ENCODE results near the gene INO80D.
"Not testable (repeated sequence)": the region's sequence is repeated elsewhere in the genome, so short reads cannot be mapped to it uniquely, and the experiment has no call there.

INO80D gene

DNA sequence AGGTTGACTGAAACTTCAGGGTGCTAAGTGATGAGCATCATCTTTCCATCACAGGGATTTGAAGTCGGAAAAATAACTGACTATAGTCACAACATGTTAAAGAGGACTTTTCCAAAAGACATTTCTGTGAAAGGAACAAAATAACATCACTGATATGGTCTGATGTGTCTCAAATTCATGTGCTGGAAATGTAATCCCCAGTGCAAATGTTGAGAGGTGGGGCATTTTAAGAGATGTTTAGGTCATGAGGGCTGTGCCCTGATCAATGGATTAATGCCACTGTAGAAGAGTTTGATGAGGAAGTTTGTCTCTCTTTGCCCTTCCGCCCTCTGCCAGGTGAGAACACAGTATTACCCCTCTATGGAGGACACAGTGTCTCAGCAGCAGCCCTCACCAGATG is 95.9 kb downstream of the INO80D start:
- TF ChIP-seq, protein P1, sequence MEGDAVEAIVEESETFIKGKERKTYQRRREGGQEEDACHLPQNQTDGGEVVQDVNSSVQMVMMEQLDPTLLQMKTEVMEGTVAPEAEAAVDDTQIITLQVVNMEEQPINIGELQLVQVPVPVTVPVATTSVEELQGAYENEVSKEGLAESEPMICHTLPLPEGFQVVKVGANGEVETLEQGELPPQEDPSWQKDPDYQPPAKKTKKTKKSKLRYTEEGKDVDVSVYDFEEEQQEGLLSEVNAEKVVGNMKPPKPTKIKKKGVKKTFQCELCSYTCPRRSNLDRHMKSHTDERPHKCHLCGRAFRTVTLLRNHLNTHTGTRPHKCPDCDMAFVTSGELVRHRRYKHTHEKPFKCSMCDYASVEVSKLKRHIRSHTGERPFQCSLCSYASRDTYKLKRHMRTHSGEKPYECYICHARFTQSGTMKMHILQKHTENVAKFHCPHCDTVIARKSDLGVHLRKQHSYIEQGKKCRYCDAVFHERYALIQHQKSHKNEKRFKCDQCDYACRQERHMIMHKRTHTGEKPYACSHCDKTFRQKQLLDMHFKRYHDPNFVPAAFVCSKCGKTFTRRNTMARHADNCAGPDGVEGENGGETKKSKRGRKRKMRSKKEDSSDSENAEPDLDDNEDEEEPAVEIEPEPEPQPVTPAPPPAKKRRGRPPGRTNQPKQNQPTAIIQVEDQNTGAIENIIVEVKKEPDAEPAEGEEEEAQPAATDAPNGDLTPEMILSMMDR (IDR thresholded peaks at IDR 0.05; ENCODE audit: borderline replicate concordance, insufficient read depth, low read depth, low read length): no peak
- H3K4me3 ChIP-seq (ENCODE audit: low read depth, low read length): no peak overlapping the region

DNA sequence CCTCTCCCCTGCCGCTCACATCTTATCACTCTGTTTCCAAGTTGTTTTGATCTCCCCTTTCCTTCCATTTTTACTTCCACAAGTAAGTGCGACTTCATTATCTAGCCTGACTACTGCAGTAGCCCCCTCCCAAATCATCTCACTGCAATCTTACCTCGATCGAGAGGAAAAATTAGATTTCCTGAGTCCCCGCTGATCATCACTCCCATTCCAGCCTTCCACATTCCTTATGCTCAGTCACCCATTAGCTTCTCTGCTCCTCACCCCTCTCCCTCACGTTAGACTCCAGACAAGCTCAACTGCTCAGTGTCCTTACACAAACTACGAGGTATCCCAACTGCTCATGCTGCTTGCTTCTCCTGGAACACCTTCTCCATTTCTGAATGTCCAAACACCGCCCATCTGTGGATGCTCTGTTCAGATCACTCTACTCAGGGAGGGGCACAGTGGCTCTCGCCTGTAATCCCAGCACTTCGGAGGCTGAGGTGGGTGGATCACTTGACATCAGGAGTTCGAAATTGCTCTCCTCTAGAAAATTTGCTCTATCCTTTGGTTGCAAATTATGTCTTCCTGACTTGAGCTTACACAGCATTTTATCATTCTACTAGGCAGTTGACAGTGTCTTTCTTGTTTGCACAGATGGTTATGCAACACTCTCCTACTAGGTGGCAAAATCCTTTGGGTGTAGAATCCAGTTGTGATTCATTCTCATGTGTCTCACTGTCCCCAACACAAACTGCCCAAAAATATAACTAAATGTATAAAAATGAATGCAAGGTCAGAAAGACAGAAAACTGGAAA is 96.5 kb downstream of the INO80D start:
- no peak overlapping the region for H3K4me3 ChIP-seq (ENCODE audit: low read depth, low read length)
- TF ChIP-seq, protein P1 (IDR thresholded peaks at IDR 0.05; ENCODE audit: borderline replicate concordance, insufficient read depth, low read depth, low read length): no peak

DNA sequence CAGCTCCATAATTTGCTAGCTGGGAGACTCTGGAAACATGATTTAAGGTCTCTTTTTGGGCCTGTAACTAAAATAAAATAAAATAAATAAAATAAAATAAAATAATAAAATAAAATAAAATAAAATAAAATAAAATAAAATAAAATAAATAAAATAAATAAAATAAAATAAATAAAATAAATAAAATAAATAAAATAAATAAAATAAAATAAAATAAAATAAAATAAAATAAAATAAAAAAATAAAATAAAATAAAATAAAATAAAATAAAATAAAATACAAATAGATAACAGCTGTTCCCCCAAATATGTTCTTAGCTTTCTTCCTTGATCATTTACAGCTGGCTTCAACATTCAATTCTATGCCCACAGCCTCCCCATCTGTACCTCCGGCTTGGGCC is 97.3 kb downstream of the INO80D start:
- not testable (repeated sequence) for H3K4me3 ChIP-seq (ENCODE audit: low read depth, low read length)

DNA sequence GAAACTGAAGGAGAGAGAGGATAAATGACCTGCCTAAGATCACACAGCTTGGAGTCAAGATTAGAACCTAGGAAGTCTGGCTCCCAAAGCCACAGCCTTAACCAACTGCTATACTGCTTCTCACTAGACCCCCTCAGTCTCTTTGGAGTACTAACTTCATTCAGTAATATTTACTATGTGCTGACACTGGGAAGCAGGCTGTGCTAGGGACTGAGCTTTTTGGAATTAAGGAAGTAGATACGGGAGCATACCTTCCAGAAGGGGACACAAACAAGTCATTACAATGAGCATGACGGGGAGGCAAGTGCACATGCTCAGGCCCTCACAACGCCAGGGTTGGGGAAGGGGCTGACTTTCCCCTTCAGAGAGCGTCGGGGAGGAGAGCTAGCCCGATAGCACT is 97.7 kb downstream of the INO80D start:
- TF ChIP-seq, protein P1 (IDR thresholded peaks at IDR 0.05; ENCODE audit: borderline replicate concordance, insufficient read depth, low read depth, low read length): no peak
- H3K4me3 ChIP-seq (ENCODE audit: low read depth, low read length): no peak overlapping the region

DNA sequence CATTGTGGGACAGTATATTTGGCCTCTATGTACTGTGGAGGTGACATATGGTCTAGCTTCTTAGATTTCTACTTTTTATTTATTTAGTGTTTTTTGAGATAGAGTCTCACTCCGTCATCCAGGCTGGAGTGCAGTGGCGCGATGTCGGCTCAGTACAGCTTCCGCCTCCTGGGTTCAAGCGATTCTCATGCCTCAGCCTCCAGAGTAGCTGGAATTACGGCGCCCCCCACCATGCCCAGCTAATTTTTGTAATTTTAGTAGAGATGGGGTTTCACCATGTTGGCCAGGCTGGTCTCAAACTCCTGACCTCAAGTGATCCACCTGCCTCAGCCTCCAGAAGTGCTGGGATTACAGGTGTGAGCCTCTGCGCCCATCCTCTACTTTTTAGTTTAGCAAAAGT is 99.6 kb downstream of the INO80D start:
- H3K4me3 ChIP-seq (ENCODE audit: low read depth, low read length): not testable (repeated sequence)

DNA sequence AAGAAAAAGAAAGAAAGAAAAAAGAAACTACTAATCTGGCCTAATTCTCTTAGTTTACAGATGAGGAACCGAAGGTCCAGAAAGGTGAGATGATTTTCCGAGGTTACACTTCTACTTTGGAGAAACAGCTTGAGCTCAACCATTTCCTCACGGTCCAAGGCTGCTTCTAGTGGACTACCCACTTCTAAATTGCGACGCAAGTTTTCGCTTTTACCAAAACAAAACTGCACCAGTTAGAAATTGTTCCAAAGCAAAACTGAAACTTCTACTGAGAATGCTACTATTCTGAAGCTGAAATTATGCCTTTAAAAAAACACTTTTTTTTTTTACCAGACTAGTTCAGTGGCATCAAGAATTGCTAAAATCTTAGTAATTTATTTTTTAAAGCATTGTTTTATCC is 101.6 kb downstream of the INO80D start:
- TF ChIP-seq, protein P1 (IDR thresholded peaks at IDR 0.05; ENCODE audit: borderline replicate concordance, insufficient read depth, low read depth, low read length): no peak
- H3K4me3 ChIP-seq (ENCODE audit: low read depth, low read length): no peak overlapping the region

DNA sequence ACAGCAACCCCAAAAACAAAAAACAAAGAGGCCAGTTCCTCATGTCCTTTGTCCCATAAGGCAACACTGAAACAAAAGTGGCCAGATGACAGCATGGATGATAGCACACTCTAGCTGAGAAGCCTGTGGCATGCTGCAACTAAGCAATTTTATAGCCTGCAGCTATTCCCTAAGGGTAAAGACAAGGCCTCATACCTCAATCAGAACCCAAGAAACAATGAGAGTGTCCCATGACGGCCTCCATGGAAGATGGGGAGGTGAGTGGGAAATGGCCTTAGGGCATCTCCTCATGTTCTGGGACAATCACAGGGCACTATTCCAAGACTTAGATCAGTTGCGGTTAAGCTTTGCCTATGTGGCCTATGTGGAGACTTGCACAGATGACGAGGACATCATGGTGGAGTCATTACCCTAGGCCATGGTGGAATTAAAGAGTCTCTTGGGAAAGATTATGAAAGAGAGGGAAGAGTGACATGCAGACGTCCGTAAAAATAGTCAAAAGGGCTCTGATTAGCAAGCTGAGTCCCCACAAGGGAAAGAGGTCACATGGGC is 103.1 kb downstream of the INO80D start:
- H3K4me3 ChIP-seq (ENCODE audit: low read depth, low read length): no peak overlapping the region
- TF ChIP-seq, protein P1 (IDR thresholded peaks at IDR 0.05; ENCODE audit: borderline replicate concordance, insufficient read depth, low read depth, low read length): no peak

DNA sequence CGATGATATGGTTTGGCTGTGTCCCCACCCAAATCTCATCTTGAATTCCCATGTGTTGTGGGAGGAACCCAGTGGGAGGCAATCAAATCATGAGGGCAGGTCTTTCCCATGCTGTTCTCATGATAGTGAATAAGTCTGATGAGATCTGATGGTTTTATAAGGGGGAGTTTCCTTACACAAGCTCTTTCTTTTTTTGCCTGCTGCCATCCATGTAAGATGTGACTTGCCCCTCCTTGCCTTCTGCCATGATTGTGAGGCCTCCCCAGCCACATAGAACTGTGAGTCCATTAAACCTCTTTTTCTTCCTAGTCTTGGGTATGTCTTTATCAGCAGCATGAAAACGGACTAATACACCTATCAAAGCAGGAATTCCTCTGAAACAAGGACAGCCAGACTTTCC is 107.2 kb downstream of the INO80D start:
- not testable (repeated sequence) for H3K4me3 ChIP-seq (ENCODE audit: low read depth, low read length)

DNA sequence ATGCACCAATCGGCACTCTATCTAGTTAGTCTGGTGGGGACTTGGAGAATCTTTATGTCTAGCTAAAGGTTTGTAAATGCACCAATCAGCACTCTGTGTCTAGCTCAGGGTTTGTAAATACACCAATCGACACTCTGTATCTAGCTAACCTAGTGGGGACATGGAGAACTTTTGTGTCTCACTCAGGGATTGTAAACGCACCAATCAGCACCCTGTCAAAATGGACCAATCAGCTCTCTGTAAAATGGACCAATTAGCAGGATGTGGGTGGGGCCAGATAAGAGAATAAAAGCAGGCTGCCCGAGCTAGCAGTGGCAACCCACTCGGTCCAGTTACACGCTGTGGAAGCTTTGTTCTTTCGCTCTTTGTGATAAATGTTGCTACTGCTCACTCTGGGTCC is 108.3 kb downstream of the INO80D start:
- H3K4me3 ChIP-seq (ENCODE audit: low read depth, low read length): not testable (repeated sequence)

DNA sequence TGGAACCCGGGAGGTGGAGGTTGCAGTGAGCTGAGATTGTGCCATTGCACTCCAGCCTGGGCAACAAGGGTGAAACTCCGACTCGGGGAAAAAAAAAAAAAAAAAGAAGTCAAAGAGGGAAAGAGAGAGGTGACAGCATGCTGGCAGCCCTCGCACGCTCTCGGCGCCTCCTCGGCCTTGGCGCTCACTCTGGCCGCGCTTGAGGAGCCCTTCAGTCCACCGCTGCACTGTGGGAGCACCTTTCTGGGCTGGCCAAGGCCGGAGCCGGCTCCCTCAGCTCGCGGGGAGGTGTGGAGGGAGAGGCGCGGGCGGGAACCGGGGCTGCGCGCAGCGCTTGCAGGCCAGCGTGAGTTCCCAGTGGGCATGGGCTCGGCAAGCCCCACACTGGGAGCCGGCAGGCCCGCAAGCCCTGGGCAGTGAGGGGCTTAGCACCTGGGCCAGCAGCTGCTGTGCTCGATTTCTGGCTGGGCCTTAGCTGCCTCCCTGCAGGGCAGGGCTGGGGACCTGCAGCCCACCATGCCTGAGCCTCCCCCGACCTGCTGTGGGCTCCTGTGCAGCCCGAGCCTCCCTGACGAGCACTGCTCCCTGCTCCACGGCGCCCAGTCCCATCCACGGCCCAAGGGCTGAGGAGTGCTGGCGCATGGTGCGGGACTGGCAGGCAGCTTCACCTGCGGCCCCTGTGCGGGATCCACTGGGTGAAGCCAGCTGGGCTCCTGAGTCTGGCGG is 108.9 kb downstream of the INO80D start:
- H3K4me3 ChIP-seq (ENCODE audit: low read depth, low read length): not testable (repeated sequence)
